ENCODE data around the gene ANKRD16.
"Not testable (repeated sequence)": the region's sequence is repeated elsewhere in the genome, so short reads cannot be mapped to it uniquely, and the experiment has no call there.

Gene ANKRD16

GRCh38 chr10:5828725-5829124 lies 61.0 kb downstream of the ANKRD16 start:
- H3K27me3 Mint-ChIP-seq = no peaks in the 10 kb centered on the region
- H3K9me3 Mint-ChIP-seq = no peaks in the 10 kb centered on the region
- peaks cover 0 to 4% of the 10 kb centered on the region in 2 donors for H3K36me3 Mint-ChIP-seq
- ATAC-seq (replicated peaks) (no peak), DNase-seq (no peak)
- H3K27ac Mint-ChIP-seq = peak overlapping the region; percentile 82
- peaks cover 33 to 44% of the 10 kb centered on the region in 2 donors for H3K4me1 Mint-ChIP-seq
- H3K4me3 Mint-ChIP-seq = no peak overlapping the region

- ATAC-seq (replicated peaks) (no peak), DNase-seq (no peak)
- Mint-ChIP-seq H3K27ac (peak overlapping the region; percentile 51), H3K4me3 (no peak overlapping the region), H3K4me1 (peaks cover 28 to 41% of the 10 kb centered on the region in 2 donors), H3K27me3 (no peaks in the 10 kb centered on the region), H3K9me3 (no peaks in the 10 kb centered on the region), H3K36me3 (peaks cover 0 to 4% of the 10 kb centered on the region in 2 donors)
Observed at GRCh38 chr10:5827841-5828240, 61.9 kb downstream of the ANKRD16 start.

GRCh38 chr10:5826511-5826910 lies 63.2 kb downstream of the ANKRD16 start:
- H3K9me3 Mint-ChIP-seq; H3K4me3 Mint-ChIP-seq; ATAC-seq (replicated peaks); DNase-seq; H3K27me3 Mint-ChIP-seq; H3K36me3 Mint-ChIP-seq; H3K27ac Mint-ChIP-seq: not testable (repeated sequence)
- peaks cover 25 to 36% of the 10 kb centered on the region in 2 donors for H3K4me1 Mint-ChIP-seq

- Mint-ChIP-seq H3K4me1 (peaks cover 36 to 74% of the 10 kb centered on the region in 2 donors), H3K27ac (peak overlapping the region; percentile 99), H3K4me3 (peak overlapping the region; percentile 78 to 80), H3K36me3 (peaks cover 10 to 22% of the 10 kb centered on the region in 2 donors), H3K9me3 (peaks cover 5% of the 10 kb centered on the region in 2 donors), H3K27me3 (no peaks in the 10 kb centered on the region)
- DNase-seq (peak; percentile 64), ATAC-seq (replicated peaks) (peak; percentile 44 to 59)
Observed at GRCh38 chr10:5818894-5819293, 70.8 kb downstream of the ANKRD16 start.

- DNase-seq (no peak), ATAC-seq (replicated peaks) (no peak)
- Mint-ChIP-seq H3K4me3 (peak overlapping the region in 1 of 2 donors; percentile 46), H3K9me3 (peaks cover 5% of the 10 kb centered on the region in 2 donors), H3K27me3 (no peaks in the 10 kb centered on the region), H3K27ac (peak overlapping the region; percentile 96), H3K36me3 (peaks cover 10 to 25% of the 10 kb centered on the region in 2 donors), H3K4me1 (peaks cover 36 to 74% of the 10 kb centered on the region in 2 donors)
Observed at GRCh38 chr10:5818048-5818331, 71.7 kb downstream of the ANKRD16 start.

- Mint-ChIP-seq H3K4me3 (peak overlapping the region; percentile 42 to 46), H3K27ac (peak overlapping the region; percentile 96), H3K27me3 (no peaks in the 10 kb centered on the region), H3K9me3 (peaks cover 5% of the 10 kb centered on the region in 2 donors), H3K4me1 (peaks cover 36 to 74% of the 10 kb centered on the region in 2 donors), H3K36me3 (peaks cover 10 to 28% of the 10 kb centered on the region in 2 donors)
- ATAC-seq (replicated peaks) = peak; percentile 57 to 58
- DNase-seq = peak; percentile 75
Observed at GRCh38 chr10:5817322-5818047, 72.2 kb downstream of the ANKRD16 start.

- peaks cover 33 to 66% of the 10 kb centered on the region in 2 donors for H3K4me1 Mint-ChIP-seq
- peak overlapping the region; percentile 96 for H3K27ac Mint-ChIP-seq
- no peaks in the 10 kb centered on the region for H3K27me3 Mint-ChIP-seq
- peak overlapping the region in 1 of 2 donors; percentile 56 for H3K4me3 Mint-ChIP-seq
- peaks cover 22 to 37% of the 10 kb centered on the region in 2 donors for H3K36me3 Mint-ChIP-seq
- peaks cover 3 to 5% of the 10 kb centered on the region in 2 donors for H3K9me3 Mint-ChIP-seq
- DNase-seq = peak; percentile 48
- ATAC-seq (replicated peaks) = peak; percentile 44 to 50
Observed at GRCh38 chr10:5816170-5816569, 73.5 kb downstream of the ANKRD16 start.

- H3K27me3 Mint-ChIP-seq = no peaks in the 10 kb centered on the region
- H3K9me3 Mint-ChIP-seq = no peaks in the 10 kb centered on the region
Observed at GRCh38 chr10:5814110-5815107, 75.3 kb downstream of the ANKRD16 start.

GRCh38 chr10:5813341-5814109 lies 76.2 kb downstream of the ANKRD16 start, which contains the start of gene GDI2:
Gene GDI2, minus strand, starts transcription at chr10:5813434. Its CDS starts 176 bp downstream, at chr10:5813258.
- peaks cover 30 to 48% of the 10 kb centered on the region in 2 donors for H3K36me3 Mint-ChIP-seq

More at GRCh38 chr10:5814110-5815107, 75.3 kb downstream of the ANKRD16 start:
- Mint-ChIP-seq H3K27ac (peak overlapping the region; percentile 96), H3K36me3 (peaks cover 25 to 43% of the 10 kb centered on the region in 2 donors), H3K4me3 (peak overlapping the region; percentile 92 to 99), H3K4me1 (peaks cover 26 to 60% of the 10 kb centered on the region in 2 donors)
- DNase-seq = no peak
- ATAC-seq (replicated peaks) = no peak

GRCh38 chr10:5813091-5813340 lies 76.7 kb downstream of the ANKRD16 start:
- ATAC-seq (replicated peaks) (peak; percentile 17 to 23), DNase-seq (no peak)
- peak overlapping the region; percentile 92 to 99 for H3K4me3 Mint-ChIP-seq
- H3K27ac Mint-ChIP-seq = peak overlapping the region; percentile 96
- H3K9me3 Mint-ChIP-seq = no peaks in the 10 kb centered on the region
- H3K36me3 Mint-ChIP-seq = peaks cover 33 to 52% of the 10 kb centered on the region in 2 donors
- H3K27me3 Mint-ChIP-seq = no peaks in the 10 kb centered on the region
- H3K4me1 Mint-ChIP-seq = peaks cover 29 to 61% of the 10 kb centered on the region in 2 donors

More at GRCh38 chr10:5813341-5814109, 76.2 kb downstream of the ANKRD16 start, which contains the start of gene GDI2:
- H3K4me1 Mint-ChIP-seq = peaks cover 25 to 59% of the 10 kb centered on the region in 2 donors
- peak within 1 kb of the TSS; percentile 96 for H3K27ac Mint-ChIP-seq
- peak within 1 kb of the TSS; percentile 92 to 99 for H3K4me3 Mint-ChIP-seq
- no peaks in the 10 kb centered on the region for H3K9me3 Mint-ChIP-seq
- ATAC-seq (replicated peaks) (peak; percentile 76 to 80), DNase-seq (peak; percentile 97)
- H3K27me3 Mint-ChIP-seq = no peaks in the 10 kb centered on the region

- DNase-seq = no peak
- Mint-ChIP-seq H3K36me3 (peaks cover 37 to 56% of the 10 kb centered on the region in 2 donors), H3K4me3 (peak overlapping the region; percentile 92 to 99), H3K27me3 (no peaks in the 10 kb centered on the region), H3K27ac (peak overlapping the region; percentile 96), H3K4me1 (peaks cover 31 to 61% of the 10 kb centered on the region in 2 donors), H3K9me3 (no peaks in the 10 kb centered on the region)
- ATAC-seq (replicated peaks) = peak; percentile 14 to 24
Observed at GRCh38 chr10:5812283-5813090, 77.2 kb downstream of the ANKRD16 start.

Measured in stimulated activated naive B cell treated with anti-CD40 and anti-IgM and Interleukin-4, amounts not matched to agents 10 μg/mL and 1 μg/mL and 100 μg/mL, for 72 hours (primary cell).